ENCODE measurements around the gene SLC35F1.

- no peak for TF ChIP-seq POLR2A (IDR thresholded peaks at IDR 0.05; ENCODE audit: low read depth, low read length)
- no peak for TF ChIP-seq POLR2AphosphoS5 (IDR thresholded peaks at IDR 0.05; ENCODE audit: low read depth, low read length)
- TF ChIP-seq TAF1 (IDR thresholded peaks at IDR 0.05; ENCODE audit: low read depth, low read length): no peak
- TF ChIP-seq PAX5 (IDR thresholded peaks at IDR 0.05; ENCODE audit: insufficient read depth, low read length, severe bottlenecking): no peak
- no peak for TF ChIP-seq SPI1 (IDR thresholded peaks at IDR 0.05; ENCODE audit: low read depth, low read length)
- no peak for TF ChIP-seq POU2F2 (IDR thresholded peaks at IDR 0.05; ENCODE audit: low read depth, low read length)
Measured at GRCh38 chr6:118187568-118188164, 280.6 kb downstream of the SLC35F1 start.

Measured in GM12891 (cell line).